ENCODE data around the gene JPH4.

- peak; percentile 90 for TF ChIP-seq CTCF (IDR thresholded peaks at IDR 0.05; ENCODE audit: borderline replicate concordance, extremely low read depth, low read length, poor library complexity, severe bottlenecking)
- TF ChIP-seq EZH2 (IDR thresholded peaks at IDR 0.05; ENCODE audit: borderline replicate concordance, low read depth, low read length, severe bottlenecking) = no peak
Measured at GRCh38 chr14:23559010-23559925, 19.3 kb downstream of the JPH4 start.
